ENCODE measurements around the gene SH3RF2.

- TF ChIP-seq U2AF2 (optimal IDR thresholded peaks at IDR 0.05; ENCODE audit: low read depth, low read length) (no peak), FOXJ3 (CRISPR knock-in tag; IDR thresholded peaks at IDR 0.05) (no peak), ZNF668 (CRISPR knock-in tag; IDR thresholded peaks at IDR 0.05) (no peak), THRB (CRISPR knock-in tag; conservative IDR thresholded peaks at IDR 0.05) (no peak), POLR3A (IDR thresholded peaks at IDR 0.05; ENCODE audit: borderline replicate concordance, extremely low read depth, insufficient read depth, insufficient read length) (no peak), EP300 (IDR thresholded peaks at IDR 0.05; ENCODE audit: low read length) (no peak), POLR2AphosphoS5 (IDR thresholded peaks at IDR 0.05; ENCODE audit: control insufficient read depth, insufficient read depth, low read depth, low read length) (no peak), TARDBP (IDR thresholded peaks at IDR 0.05) (no peak), NR3C1 (CRISPR knock-in tag; IDR thresholded peaks at IDR 0.05) (no peak), TCF3 (CRISPR knock-in tag; IDR thresholded peaks at IDR 0.05) (no peak), RUNX1 (IDR thresholded peaks at IDR 0.05; ENCODE audit: low read depth) (no peak)
- TF ChIP-seq, protein P1, sequence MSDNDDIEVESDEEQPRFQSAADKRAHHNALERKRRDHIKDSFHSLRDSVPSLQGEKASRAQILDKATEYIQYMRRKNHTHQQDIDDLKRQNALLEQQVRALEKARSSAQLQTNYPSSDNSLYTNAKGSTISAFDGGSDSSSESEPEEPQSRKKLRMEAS (CRISPR knock-in tag; IDR thresholded peaks at IDR 0.05), result no peak
- TF ChIP-seq, protein P2, sequence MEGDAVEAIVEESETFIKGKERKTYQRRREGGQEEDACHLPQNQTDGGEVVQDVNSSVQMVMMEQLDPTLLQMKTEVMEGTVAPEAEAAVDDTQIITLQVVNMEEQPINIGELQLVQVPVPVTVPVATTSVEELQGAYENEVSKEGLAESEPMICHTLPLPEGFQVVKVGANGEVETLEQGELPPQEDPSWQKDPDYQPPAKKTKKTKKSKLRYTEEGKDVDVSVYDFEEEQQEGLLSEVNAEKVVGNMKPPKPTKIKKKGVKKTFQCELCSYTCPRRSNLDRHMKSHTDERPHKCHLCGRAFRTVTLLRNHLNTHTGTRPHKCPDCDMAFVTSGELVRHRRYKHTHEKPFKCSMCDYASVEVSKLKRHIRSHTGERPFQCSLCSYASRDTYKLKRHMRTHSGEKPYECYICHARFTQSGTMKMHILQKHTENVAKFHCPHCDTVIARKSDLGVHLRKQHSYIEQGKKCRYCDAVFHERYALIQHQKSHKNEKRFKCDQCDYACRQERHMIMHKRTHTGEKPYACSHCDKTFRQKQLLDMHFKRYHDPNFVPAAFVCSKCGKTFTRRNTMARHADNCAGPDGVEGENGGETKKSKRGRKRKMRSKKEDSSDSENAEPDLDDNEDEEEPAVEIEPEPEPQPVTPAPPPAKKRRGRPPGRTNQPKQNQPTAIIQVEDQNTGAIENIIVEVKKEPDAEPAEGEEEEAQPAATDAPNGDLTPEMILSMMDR (IDR thresholded peaks at IDR 0.05 in 2 of 3, conservative IDR thresholded peaks at IDR 0.05 in 1 of 3; ENCODE audit: insufficient read depth in 2 of 3, low read depth in 1 of 3, low read length in 3 of 3), result no peak
Observed at GRCh38 chr5:145975001-145975360, 38.6 kb downstream of the SH3RF2 start.

Measured in K562 (cell line).